Hepatocyte (in vitro differentiated cells): Measurements from ENCODE around the gene RIPK1.

Experiments used
- CTCF ChIP-seq: fragments of 200-600 bp; sonication (generic); IDR thresholded peaks from 2 replicates; pipeline ENCODE4 v1.5.1; 2016; ENCODE audit warnings: antibody characterized with exemption, mild to moderate bottlenecking; ENCODE audit not compliant: poor library complexity
- EZH2 ChIP-seq: fragments of 200-600 bp; sonication (generic); IDR thresholded peaks from 2 replicates; pipeline ENCODE4 v1.6.1; 2016; ENCODE audit warnings: antibody characterized with exemption, mild to moderate bottlenecking, borderline replicate concordance
- EZH2phosphoT487 ChIP-seq: fragments of 200-600 bp; sonication (generic); IDR thresholded peaks from one replicate; pipeline ENCODE4 v1.6.1; 2018; ENCODE audit warnings: antibody characterized with exemption, mild to moderate bottlenecking, low read depth, moderate library complexity; ENCODE audit not compliant: unreplicated experiment, severe bottlenecking

- TF ChIP-seq EZH2, result no peak
- TF ChIP-seq CTCF, result no peak
- no peak for TF ChIP-seq EZH2phosphoT487
Observed at GRCh38 chr6:3108746-3109414, 40.6 kb downstream of the RIPK1 start.
